ENCODE data around the gene PPP1R13B. TPM values are rescaled to one million over a fixed set of nuclear protein-coding genes. Genes with fewer than 3 reads are reported as not detected.

The PPP1R13B gene
- total RNA-seq, 1 experiment from 2014 or later: 10.3 TPM

GRCh38 chr14:103818422-103818821 is 29.0 kb downstream of the PPP1R13B start (continued):
- no peak for TF ChIP-seq JUN (CRISPR knock-in tag; IDR thresholded peaks at IDR 0.05)
- no peak for TF ChIP-seq USF1 (CRISPR knock-in tag; IDR thresholded peaks at IDR 0.05)
- no peak for TF ChIP-seq HMGA2 (CRISPR knock-in tag; IDR thresholded peaks at IDR 0.05)
- no peak for TF ChIP-seq ZSCAN18 (CRISPR knock-in tag; IDR thresholded peaks at IDR 0.05)
- no peak for TF ChIP-seq E2F4 (CRISPR knock-in tag; IDR thresholded peaks at IDR 0.05; ENCODE audit: borderline replicate concordance, low read depth)

- no peak for TF ChIP-seq TCF7 (CRISPR knock-in tag; IDR thresholded peaks at IDR 0.05; ENCODE audit: low read depth)
- no peak for TF ChIP-seq USF2 (CRISPR knock-in tag; IDR thresholded peaks at IDR 0.05)
- no peak for TF ChIP-seq NR3C1 (CRISPR knock-in tag; conservative IDR thresholded peaks at IDR 0.05; ENCODE audit: low read depth)
- no peak for TF ChIP-seq ERG (CRISPR knock-in tag; IDR thresholded peaks at IDR 0.05)
- no peak for TF ChIP-seq GTF2I (CRISPR knock-in tag; conservative IDR thresholded peaks at IDR 0.05)
- TF ChIP-seq NR1H2 (CRISPR knock-in tag; IDR thresholded peaks at IDR 0.05): no peak
- no peak for TF ChIP-seq AR (CRISPR knock-in tag; IDR thresholded peaks at IDR 0.05)
- no peak for TF ChIP-seq ZNF423 (CRISPR knock-in tag; IDR thresholded peaks at IDR 0.05)
- no peak for TF ChIP-seq TP53 (CRISPR knock-in tag; IDR thresholded peaks at IDR 0.05)
- no peak for TF ChIP-seq E2F5 (CRISPR knock-in tag; IDR thresholded peaks at IDR 0.05)
- no peak for TF ChIP-seq E2F1 (CRISPR knock-in tag; IDR thresholded peaks at IDR 0.05)
- no peak for TF ChIP-seq USF1 (CRISPR knock-in tag; IDR thresholded peaks at IDR 0.05)
- no peak for TF ChIP-seq RORB (CRISPR knock-in tag; IDR thresholded peaks at IDR 0.05)
- no peak for TF ChIP-seq IRF2 (CRISPR knock-in tag; IDR thresholded peaks at IDR 0.05; ENCODE audit: borderline replicate concordance, low read depth)
- no peak for TF ChIP-seq CBFB (CRISPR knock-in tag; IDR thresholded peaks at IDR 0.05; ENCODE audit: low read depth)
- TF ChIP-seq ZNF416 (CRISPR knock-in tag; IDR thresholded peaks at IDR 0.05): no peak
- no peak for TF ChIP-seq SMAD3 (CRISPR knock-in tag; IDR thresholded peaks at IDR 0.05; ENCODE audit: borderline replicate concordance)
- no peak for TF ChIP-seq NFE2L1 (CRISPR knock-in tag; IDR thresholded peaks at IDR 0.05)
- TF ChIP-seq JAZF1 (CRISPR knock-in tag; IDR thresholded peaks at IDR 0.05): no peak
- Mint-ChIP-seq H3K36me3 (peaks cover 2% of the 10 kb centered on the region; the same call in 1 of the 2 replicates), H3K27me3 (ENCODE audit: low read depth) (no peaks in the 10 kb centered on the region), H3K4me3 (no peak overlapping the region), H3K9me3 (peaks cover 5% of the 10 kb centered on the region), H3K27ac (no peak overlapping the region), H3K4me1 (peaks cover 23% of the 10 kb centered on the region)
- no peak for ATAC-seq
- POLR2A ChIA-PET: interaction anchor here (1.1 kb wide), 1 partner anchor 24 kb away, joined by 3 read pairs; no protein-coding TSS in a partner anchor
- no peak for DNase-seq (ENCODE audit: low spot score)
- CTCF ChIA-PET: interaction anchor here (1.4 to 1.9 kb wide), 3 partner anchors 9 to 83 kb away, joined by 4 to 6 read pairs (median 5); no protein-coding TSS in a partner anchor
These were observed 29.8 kb downstream of the PPP1R13B start for GRCh38 chr14:103817595-103817994.

All from WTC11 (cell line).